Gastroesophageal sphincter (tissue), 4 donors: ENCODE data around the gene NHP2. TPM values are rescaled to one million over a fixed set of nuclear protein-coding genes. Genes with fewer than 3 reads are reported as not detected.

Experiments used
- ATAC-seq: fragments of 150-250 bp; one replicate; pipeline ENCODE4 v1.9.1; 2016; ENCODE audit warnings: mild to moderate bottlenecking, moderate library complexity
- H3K27ac ChIP-seq, 4 donors: fragments of 200-600 bp; sonication (generic) in 3 of 4; 1 replicate in 3 of 4; 2 replicates in 1 of 4; pipeline ENCODE4 v1.5.1; 2016 to 2019
- H3K27me3 ChIP-seq: fragments of 200-600 bp; sonication (generic); one replicate; pipeline ENCODE4 v1.5.1; 2019
- H3K36me3 ChIP-seq, 2 donors: fragments of 200-600 bp; sonication (generic); one replicate each; pipeline ENCODE4 v1.5.1; 2019; ENCODE audit warnings: control low read depth in 1 of 2
- H3K4me1 ChIP-seq, 3 donors: fragments of 200-600 bp; sonication (generic); 1 replicate in 2 of 3; 2 replicates in 1 of 3; pipeline ENCODE4 v1.5.1; 2016 to 2019; ENCODE audit warnings: control low read depth in 2 of 3
- H3K4me3 ChIP-seq, 2 donors: fragments of 200-600 bp; sonication (generic); one replicate each; pipeline ENCODE4 v1.5.1; 2019; ENCODE audit warnings: mild to moderate bottlenecking in 1 of 2, moderate library complexity in 1 of 2
- H3K9me3 ChIP-seq, 3 donors: fragments of 200-600 bp; sonication (generic); one replicate each; pipeline ENCODE4 v1.5.1; 2017 to 2019; ENCODE audit warnings: control low read depth in 2 of 3
- EP300 ChIP-seq: sonication (generic); formaldehyde crosslinking; IDR thresholded peaks from one replicate; pipeline ENCODE4 v1.6.1; 2017; ENCODE audit warnings: antibody characterized with exemption, mild to moderate bottlenecking
- POLR2A ChIP-seq, 2 donors: fragments of 450-650 bp; IDR thresholded peaks; one replicate each; pipeline ENCODE4 v1.6.1; 2017; ENCODE audit warnings: antibody characterized with exemption in 2 of 2, mild to moderate bottlenecking in 2 of 2, moderate library complexity in 1 of 2
- POLR2AphosphoS5 ChIP-seq: sonication (generic); formaldehyde crosslinking; IDR thresholded peaks from one replicate; pipeline ENCODE4 v1.6.1; 2017; ENCODE audit warnings: antibody characterized with exemption
- WGBS, 2 donors: methylation state at CpG; one replicate each; pipeline ENCODE4 v1.1.5; 2018; ENCODE audit warnings: low coverage in 1 of 2; 5-methylcytosine and 5-hydroxymethylcytosine counted together
- total RNA-seq, 4 donors: library from RNA; depleted of rRNA; stranded (reverse); fragments of >200 nt; gene quantifications; one replicate each; pipeline ENCODE4 v1.1.0, GENCODE V29; 2016
- TF ChIP-seq, protein P1 (sequence below), 4 experiments: fragments of 200-600 bp in 2 of 4; fragments of 450-650 bp in 2 of 4; sonication (generic) in 1 of 4; IDR thresholded peaks; one replicate each; pipeline ENCODE4 v1.5.1; 2017 to 2019; ENCODE audit warnings: antibody characterized with exemption in 4 of 4, mild to moderate bottlenecking in 2 of 4, moderate library complexity in 2 of 4

Gene NHP2
- total RNA-seq, 4 donors from 2014 or later, result 192 to 253 (median 218) TPM

DNA sequence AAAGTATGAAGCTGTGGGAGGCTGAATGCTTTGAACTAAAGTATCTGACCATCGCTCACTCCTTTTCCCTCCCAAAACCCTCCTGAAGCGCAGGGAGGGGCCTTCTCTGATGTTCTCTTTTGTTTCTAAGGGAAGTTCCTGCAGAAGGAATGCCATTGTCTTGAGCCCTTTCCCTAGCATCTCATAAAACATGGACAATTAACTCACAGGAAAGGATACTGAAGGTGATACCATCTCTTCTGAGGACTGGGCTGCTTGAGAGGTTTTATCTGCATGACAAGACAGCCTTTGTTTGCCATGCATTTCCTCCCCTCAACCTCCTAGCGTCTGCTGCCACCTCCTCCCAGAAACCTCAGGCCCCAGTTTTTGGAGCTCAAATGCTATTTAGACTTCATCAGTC lies 27.1 kb downstream of the NHP2 start:
- ATAC-seq, result no peak
- peaks cover 0 to 49% (median 13%) of the 10 kb centered on the region in 3 donors for H3K4me1 ChIP-seq
- H3K4me3 ChIP-seq, result no peak overlapping the region
- H3K27me3 ChIP-seq, result no peaks in the 10 kb centered on the region
- WGBS, 2 donors, result 64 to 77% methylated on average over 3 of the region's 3 CpGs
- no peaks in the 10 kb centered on the region for H3K9me3 ChIP-seq
- TF ChIP-seq EP300, result no peak
- no peak for TF ChIP-seq POLR2AphosphoS5
- TF ChIP-seq, protein P1, sequence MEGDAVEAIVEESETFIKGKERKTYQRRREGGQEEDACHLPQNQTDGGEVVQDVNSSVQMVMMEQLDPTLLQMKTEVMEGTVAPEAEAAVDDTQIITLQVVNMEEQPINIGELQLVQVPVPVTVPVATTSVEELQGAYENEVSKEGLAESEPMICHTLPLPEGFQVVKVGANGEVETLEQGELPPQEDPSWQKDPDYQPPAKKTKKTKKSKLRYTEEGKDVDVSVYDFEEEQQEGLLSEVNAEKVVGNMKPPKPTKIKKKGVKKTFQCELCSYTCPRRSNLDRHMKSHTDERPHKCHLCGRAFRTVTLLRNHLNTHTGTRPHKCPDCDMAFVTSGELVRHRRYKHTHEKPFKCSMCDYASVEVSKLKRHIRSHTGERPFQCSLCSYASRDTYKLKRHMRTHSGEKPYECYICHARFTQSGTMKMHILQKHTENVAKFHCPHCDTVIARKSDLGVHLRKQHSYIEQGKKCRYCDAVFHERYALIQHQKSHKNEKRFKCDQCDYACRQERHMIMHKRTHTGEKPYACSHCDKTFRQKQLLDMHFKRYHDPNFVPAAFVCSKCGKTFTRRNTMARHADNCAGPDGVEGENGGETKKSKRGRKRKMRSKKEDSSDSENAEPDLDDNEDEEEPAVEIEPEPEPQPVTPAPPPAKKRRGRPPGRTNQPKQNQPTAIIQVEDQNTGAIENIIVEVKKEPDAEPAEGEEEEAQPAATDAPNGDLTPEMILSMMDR (IDR thresholded peaks at IDR 0.05), result no peak
- no peak for TF ChIP-seq POLR2A (IDR thresholded peaks at IDR 0.05)
- no peak overlapping the region for H3K27ac ChIP-seq
- H3K36me3 ChIP-seq, result no peaks in the 10 kb centered on the region

DNA sequence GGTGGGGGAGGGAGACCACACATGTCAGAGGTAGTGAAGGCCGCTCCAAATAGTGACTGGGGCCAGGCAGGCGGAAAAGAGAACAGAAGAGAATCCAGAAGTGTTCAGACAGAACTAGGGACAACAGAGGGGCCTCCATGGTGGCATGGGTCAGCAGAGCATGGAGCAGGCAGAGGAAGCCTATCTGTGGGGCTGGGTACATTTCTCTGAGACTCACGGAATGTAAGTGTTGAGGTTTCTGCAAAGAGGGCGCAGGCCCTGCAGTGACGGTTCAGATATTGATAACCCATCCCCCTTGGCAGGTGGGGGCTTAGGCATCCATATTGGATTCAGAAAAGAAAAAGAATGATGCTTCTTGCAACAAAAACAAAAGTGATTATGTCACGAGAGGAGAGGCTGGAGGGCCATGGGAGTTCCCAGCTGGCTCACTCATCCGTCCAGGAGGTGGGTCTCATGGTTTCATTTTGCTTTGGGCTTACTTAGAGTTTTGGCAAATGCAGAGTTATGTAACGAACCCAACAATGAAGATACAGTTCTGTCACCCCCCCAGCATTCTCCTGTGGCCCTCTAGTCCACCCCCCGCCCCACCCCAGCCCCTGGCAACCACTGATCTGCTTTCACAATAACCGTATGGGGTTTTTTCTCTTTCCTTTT lies 28.3 kb downstream of the NHP2 start:
- Histone ChIP-seq H3K27ac (no peak overlapping the region), H3K36me3 (no peaks in the 10 kb centered on the region), H3K4me3 (no peak overlapping the region), H3K9me3 (no peaks in the 10 kb centered on the region), H3K4me1 (peaks cover 0 to 58% (median 16%) of the 10 kb centered on the region in 3 donors), H3K27me3 (peaks cover 5% of the 10 kb centered on the region)
- WGBS, 2 donors, result 51% methylated on average over 9 of the region's 10 CpGs; no CpG with 5 or more reads in 1 of the 2 donors
- peak; percentile 23 for ATAC-seq
- TF ChIP-seq POLR2A (IDR thresholded peaks at IDR 0.05) (no peak), POLR2AphosphoS5 (no peak), EP300 (no peak)
- TF ChIP-seq, protein P1 (IDR thresholded peaks at IDR 0.05), result no peak

DNA sequence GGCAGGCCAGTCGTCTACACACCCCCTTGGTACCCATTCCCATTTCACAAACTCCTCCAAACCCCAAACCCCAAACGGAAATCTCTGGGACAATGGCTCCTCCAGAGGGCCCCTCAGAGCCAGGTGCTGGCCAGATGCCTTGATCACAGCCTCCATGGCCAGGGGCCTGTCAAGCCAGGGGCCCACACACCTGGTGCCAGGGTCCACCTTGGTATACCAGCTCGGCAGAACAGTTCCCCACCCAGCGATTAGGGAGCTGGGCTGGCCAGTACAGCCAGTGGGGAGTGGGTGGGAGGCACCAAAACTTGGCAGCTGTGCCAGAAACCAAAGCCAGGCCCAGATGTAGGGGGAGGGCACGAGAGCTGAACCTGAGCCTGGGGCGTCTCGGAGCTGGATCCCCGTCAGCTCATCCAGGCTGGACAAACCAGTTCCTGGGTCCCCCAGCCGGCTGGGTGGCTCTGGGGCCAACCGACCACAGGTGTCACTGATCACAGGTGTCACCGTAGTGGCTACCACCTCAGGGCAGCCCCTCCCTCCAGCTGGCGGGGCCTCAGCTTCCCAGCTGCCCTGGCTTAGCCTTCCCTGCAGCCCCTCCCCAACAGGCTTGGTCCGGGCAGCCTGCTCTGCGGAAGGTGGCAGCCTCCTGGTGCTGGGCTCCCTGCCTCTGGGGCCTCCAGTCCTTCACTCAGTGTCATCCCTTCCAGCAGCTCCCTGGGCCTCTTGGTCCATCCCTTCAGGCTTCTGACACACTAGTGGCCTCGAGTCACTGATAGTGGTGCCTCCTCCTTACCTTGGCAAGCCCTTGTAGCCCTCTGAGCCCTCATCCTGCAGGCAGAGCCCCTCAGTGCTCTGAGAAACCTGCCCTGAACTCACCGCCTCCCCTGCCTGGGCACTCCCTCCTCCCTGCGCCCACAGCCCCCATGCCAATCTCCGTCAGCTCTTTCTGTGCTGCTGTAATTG lies 29.4 kb downstream of the NHP2 start:
- no peak for TF ChIP-seq POLR2AphosphoS5
- TF ChIP-seq, protein P1 (IDR thresholded peaks at IDR 0.05), result no peak
- no peak for TF ChIP-seq EP300
- TF ChIP-seq POLR2A (IDR thresholded peaks at IDR 0.05), result no peak
- Histone ChIP-seq H3K4me1 (peaks cover 0 to 51% (median 16%) of the 10 kb centered on the region in 3 donors), H3K4me3 (no peak overlapping the region), H3K27me3 (peaks cover 14% of the 10 kb centered on the region), H3K36me3 (no peaks in the 10 kb centered on the region), H3K27ac (no peak overlapping the region), H3K9me3 (no peaks in the 10 kb centered on the region)
- no peak for ATAC-seq
- WGBS, 2 donors, result 96% methylated on average over 4 of the region's 18 CpGs; no CpG with 5 or more reads in 1 of the 2 donors

DNA sequence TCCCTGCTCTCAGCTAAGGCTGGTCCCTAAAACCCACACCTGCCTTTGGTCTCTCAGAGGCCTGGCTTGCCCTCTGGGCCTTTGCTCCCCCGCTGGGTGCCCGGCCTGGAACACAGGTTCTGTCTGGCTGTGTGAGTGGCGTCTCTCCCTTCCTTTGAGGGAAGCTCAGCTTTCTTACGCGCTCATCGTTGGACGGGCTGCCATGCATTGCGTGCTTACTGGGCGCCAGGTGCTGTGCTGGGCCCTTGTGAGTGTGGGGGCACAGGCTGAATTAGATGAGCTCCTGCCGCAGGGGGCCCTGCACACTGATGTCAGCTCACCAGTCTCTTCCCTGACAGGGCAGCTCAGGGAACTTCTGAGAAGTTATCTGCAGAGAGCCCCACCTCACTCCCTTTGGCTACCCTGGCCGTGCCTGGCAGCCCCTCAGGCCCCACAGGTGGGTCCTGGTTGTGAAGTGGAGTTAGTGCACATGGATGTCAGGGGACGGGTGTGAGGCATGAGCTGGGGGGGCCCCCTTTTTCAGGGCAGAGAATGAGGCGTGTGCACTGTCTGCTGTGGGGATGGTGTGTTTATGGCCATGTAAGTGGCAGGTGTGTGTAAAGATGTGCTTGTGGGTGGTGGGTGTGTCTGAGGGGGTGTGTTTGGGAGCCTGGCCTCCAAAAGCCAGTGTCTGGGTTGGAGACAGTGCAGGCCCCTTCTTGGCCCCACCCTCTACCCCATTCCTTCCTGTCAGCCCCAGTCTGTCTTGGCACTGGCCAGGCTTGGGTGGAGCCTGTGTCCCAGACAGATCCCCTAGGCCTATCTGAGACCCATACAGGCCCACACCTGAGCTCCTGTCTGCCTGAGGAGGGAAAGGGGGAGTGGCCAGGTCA lies 30.4 kb downstream of the NHP2 start:
- Histone ChIP-seq H3K36me3 (no peaks in the 10 kb centered on the region), H3K9me3 (no peaks in the 10 kb centered on the region), H3K4me1 (peaks cover 0 to 51% (median 16%) of the 10 kb centered on the region in 3 donors), H3K27me3 (peaks cover 21% of the 10 kb centered on the region), H3K27ac (no peak overlapping the region), H3K4me3 (no peak overlapping the region)
- 72% methylated on average over 2 of the region's 13 CpGs; no CpG with 5 or more reads in 1 of the 2 donors for WGBS, 2 donors
- ATAC-seq, result no peak
- TF ChIP-seq POLR2AphosphoS5 (no peak), POLR2A (IDR thresholded peaks at IDR 0.05) (no peak), EP300 (no peak)
- TF ChIP-seq, protein P1 (IDR thresholded peaks at IDR 0.05), result no peak
